OCI-LY3 (cell line): ENCODE data around the gene CD300LD.

ENCODE experiments used
- H2AFZ ChIP-seq: fragments of 200-600, 300-600 bp; shearing (Covaris generic); 2 replicates; pipeline ENCODE4 v1.6.0; 2014; ENCODE audit warnings: antibody characterized with exemption, low read depth, low read length
- H3K27ac ChIP-seq: fragments of 200-600, 300-600 bp; sonication (generic); 2 replicates; pipeline ENCODE4 v1.5.1; 2014; ENCODE audit warnings: mild to moderate bottlenecking, low read length, moderate library complexity, mixed read lengths
- H3K27me3 ChIP-seq: fragments of 200-600, 300-600 bp; sonication (generic); 2 replicates; pipeline ENCODE4 v1.6.1; 2014; ENCODE audit warnings: low read depth, low read length, mixed read lengths
- H3K36me3 ChIP-seq: fragments of 200-600, 300-600 bp; sonication (generic); replicated peaks from 2 replicates; pipeline ENCODE3; 2014; ENCODE audit warnings: low read depth, low read length, mixed read lengths
- H3K4me1 ChIP-seq: fragments of 300-600, 200-600 bp; sonication (generic); 2 replicates; pipeline ENCODE4 v1.6.1; 2014; ENCODE audit warnings: low read length, mixed read lengths
- H3K4me2 ChIP-seq: fragments of 200-600, 300-600 bp; sonication (generic); 2 replicates; pipeline ENCODE4 v1.6.1; 2014; ENCODE audit warnings: low read length, mixed read lengths
- H3K4me3 ChIP-seq: fragments of 300-600, 200-600 bp; sonication (generic); 2 replicates; pipeline ENCODE4 v1.5.1; 2014; ENCODE audit warnings: antibody characterized with exemption, mild to moderate bottlenecking, low read length, moderate library complexity
- H3K79me2 ChIP-seq: fragments of 300-600, 200-600 bp; shearing (Covaris generic); 2 replicates; pipeline ENCODE4 v1.6.1; 2014; ENCODE audit warnings: mild to moderate bottlenecking, low read length, mixed read lengths
- H3K9ac ChIP-seq: fragments of 300-600, 200-600 bp; shearing (Covaris generic); 2 replicates; pipeline ENCODE4 v1.6.0; 2014; ENCODE audit warnings: mild to moderate bottlenecking, low read length, moderate library complexity
- H3K9me3 ChIP-seq: fragments of 200-600, 300-600 bp; shearing (Covaris generic); 2 replicates; pipeline ENCODE4 v1.6.1; 2014; ENCODE audit warnings: low read length, mixed read lengths; ENCODE audit not compliant: insufficient read depth
- H4K20me1 ChIP-seq: fragments of 200-600, 300-600 bp; sonication (generic); 2 replicates; pipeline ENCODE4 v1.6.1; 2016; ENCODE audit warnings: low read length, mixed read lengths; ENCODE audit not compliant: insufficient read depth
- CTCF ChIP-seq: fragments of 200-600, 300-600 bp; sonication (generic); IDR thresholded peaks from 2 replicates; pipeline ENCODE4 v1.5.1; 2014; ENCODE audit warnings: antibody characterized with exemption, low read length, low read depth
- EZH2phosphoT487 ChIP-seq: fragments of 200-600 bp; shearing (Covaris generic); IDR thresholded peaks from 2 replicates; pipeline ENCODE4 v1.6.1; 2018; ENCODE audit warnings: antibody characterized with exemption, mixed run types, low read depth

The CD300LD gene

GRCh38 chr17:74545843-74546230 lies 46.2 kb downstream of the CD300LD start, which contains the start of gene CD300C:
CD300C (minus strand) TSS chr17:74546115; CDS start chr17:74545782, 333 bp downstream.
- Histone ChIP-seq H3K79me2 (no peaks in the 10 kb centered on the region), H4K20me1 (no peaks in the 10 kb centered on the region), H3K27me3 (peaks cover 11% of the 10 kb centered on the region), H3K4me2 (peak within 1 kb of the TSS; percentile 38), H3K9ac (no peak within 1 kb of the TSS), H3K9me3 (no peaks in the 10 kb centered on the region), H3K4me1 (peaks cover 23% of the 10 kb centered on the region), H3K36me3 (no peaks in the 10 kb centered on the region), H2AFZ (peak within 1 kb of the TSS; percentile 72), H3K4me3 (peak within 1 kb of the TSS; percentile 38; the same call in 1 of the 2 replicates), H3K27ac (no peak within 1 kb of the TSS)
- no peak for TF ChIP-seq EZH2phosphoT487
- TF ChIP-seq CTCF: no peak

GRCh38 chr17:74544991-74545842 lies 46.9 kb downstream of the CD300LD start:
- H3K9me3 ChIP-seq: no peaks in the 10 kb centered on the region
- no peak overlapping the region for H3K27ac ChIP-seq
- H3K4me3 ChIP-seq: peak overlapping the region; percentile 38; the same call in 1 of the 2 replicates
- peaks cover 23% of the 10 kb centered on the region for H3K4me1 ChIP-seq
- no peaks in the 10 kb centered on the region for H4K20me1 ChIP-seq
- no peak for TF ChIP-seq CTCF
- no peak for TF ChIP-seq EZH2phosphoT487
- H3K4me2 ChIP-seq: peak overlapping the region; percentile 38
- no peaks in the 10 kb centered on the region for H3K36me3 ChIP-seq
- H2AFZ ChIP-seq: 0 out of 2 replicates have a peak overlapping the region, but pooled peaks have one; percentile 72
- H3K27me3 ChIP-seq: peaks cover 11% of the 10 kb centered on the region
- no peak overlapping the region for H3K9ac ChIP-seq
- H3K79me2 ChIP-seq: no peaks in the 10 kb centered on the region

GRCh38 chr17:74543891-74544760 lies 48.0 kb downstream of the CD300LD start:
- Histone ChIP-seq H3K4me3 (no peak overlapping the region), H3K4me1 (peaks cover 23% of the 10 kb centered on the region), H3K36me3 (no peaks in the 10 kb centered on the region), H3K4me2 (no peak overlapping the region), H3K9ac (no peak overlapping the region), H3K9me3 (no peaks in the 10 kb centered on the region), H3K27ac (no peak overlapping the region), H3K27me3 (peaks cover 15% of the 10 kb centered on the region), H3K79me2 (no peaks in the 10 kb centered on the region), H2AFZ (no peak overlapping the region), H4K20me1 (no peaks in the 10 kb centered on the region)
- TF ChIP-seq EZH2phosphoT487 (no peak), CTCF (no peak)

- Histone ChIP-seq H2AFZ (no peak overlapping the region), H3K27me3 (peaks cover 15% of the 10 kb centered on the region), H3K9me3 (no peaks in the 10 kb centered on the region), H3K36me3 (no peaks in the 10 kb centered on the region), H3K9ac (no peak overlapping the region), H3K4me3 (no peak overlapping the region), H3K27ac (no peak overlapping the region), H3K4me2 (no peak overlapping the region), H3K4me1 (peaks cover 23% of the 10 kb centered on the region), H4K20me1 (no peaks in the 10 kb centered on the region), H3K79me2 (no peaks in the 10 kb centered on the region)
- no peak for TF ChIP-seq CTCF
- TF ChIP-seq EZH2phosphoT487: no peak
Measured at GRCh38 chr17:74543406-74543805, 48.7 kb downstream of the CD300LD start.
